ENCODE results near the gene PHF19.
A peak's percentile ranks its signal among the peaks of the same experiment; 100 is the strongest.

PHF19 gene

GRCh38 chr9:120876842-120877240 is at the start of gene PHF19:
PHF19 (minus strand) TSS chr9:120877188; CDS start chr9:120874741, 2,447 bp downstream.
- DNase-seq = peak; percentile 45

GRCh38 chr9:120926397-120926928 is 49.5 kb upstream of the PHF19 start, which contains the start of gene TRAF1:
TRAF1 (minus strand) TSS chr9:120926796; CDS start chr9:120926075, 721 bp downstream.
- DNase-seq = no peak

GRCh38 chr9:120925535-120926396 is 48.8 kb upstream of the PHF19 start:
- peak; percentile 78 for DNase-seq

- DNase-seq = no peak
Measured at GRCh38 chr9:120924698-120925534, 47.9 kb upstream of the PHF19 start.

GRCh38 chr9:120923620-120924328 is 46.8 kb upstream of the PHF19 start:
- no peak for DNase-seq

GRCh38 chr9:120922404-120923195 is 45.6 kb upstream of the PHF19 start:
- DNase-seq = no peak

- no peak for DNase-seq
Measured at GRCh38 chr9:120921661-120922181, 44.7 kb upstream of the PHF19 start.

- peak; percentile 58 for DNase-seq
Measured at GRCh38 chr9:120920806-120921178, 43.8 kb upstream of the PHF19 start.

- no peak for DNase-seq
Measured at GRCh38 chr9:120919843-120920805, 43.1 kb upstream of the PHF19 start.

- no peak for DNase-seq
Measured at GRCh38 chr9:120918931-120919842, 42.2 kb upstream of the PHF19 start.

GRCh38 chr9:120917929-120918762 is 41.2 kb upstream of the PHF19 start:
- no peak for DNase-seq

- DNase-seq = no peak
Measured at GRCh38 chr9:120916991-120917880, 40.2 kb upstream of the PHF19 start.

GRCh38 chr9:120916588-120916987 is 39.6 kb upstream of the PHF19 start:
- DNase-seq = no peak

- no peak for DNase-seq
Measured at GRCh38 chr9:120915854-120916470, 39.0 kb upstream of the PHF19 start.

GRCh38 chr9:120914953-120915352 is 38.0 kb upstream of the PHF19 start:
- DNase-seq = no peak

GRCh38 chr9:120914396-120914795 is 37.4 kb upstream of the PHF19 start:
- DNase-seq = no peak
